Esophagus squamous epithelium (tissue), 4 donors: ENCODE measurements around the gene HOXA4.

Experiments
- CTCF ChIP-seq, 6 experiments: fragments of 450-650 bp in 4 of 6; fragments of 200-600 bp in 2 of 6; sonication (generic) in 2 of 6; IDR thresholded peaks; one replicate each; pipeline ENCODE4 v1.5.1; 2016 to 2019; ENCODE audit warnings: antibody characterized with exemption in 6 of 6, mild to moderate bottlenecking in 4 of 6, moderate library complexity in 4 of 6
- POLR2A ChIP-seq, 4 donors: fragments of 450-650 bp; IDR thresholded peaks; one replicate each; pipeline ENCODE4 v1.6.1; 2017; ENCODE audit warnings: antibody characterized with exemption in 4 of 4, mild to moderate bottlenecking in 4 of 4, moderate library complexity in 3 of 4

DNA sequence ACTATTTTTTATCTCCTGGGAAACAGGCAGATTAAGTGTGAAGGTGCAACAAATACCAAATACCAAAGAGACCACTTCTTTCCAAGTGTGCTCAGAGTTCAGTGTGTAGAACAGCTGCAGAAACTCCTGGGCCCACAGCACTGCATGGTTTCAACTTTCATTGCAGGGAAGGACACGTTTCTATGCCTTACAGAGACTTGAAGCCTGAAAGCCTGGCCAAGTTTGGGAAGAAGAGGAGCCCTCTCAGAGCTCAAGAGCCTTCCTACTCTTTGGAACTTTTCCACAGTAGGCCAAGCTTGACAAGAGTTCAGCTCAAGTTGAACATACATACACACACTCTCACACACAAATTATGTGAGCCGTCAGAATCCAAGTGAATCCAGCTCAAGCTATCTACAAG, 2.5 kb downstream of the HOXA4 start:
- TF ChIP-seq CTCF (IDR thresholded peaks at IDR 0.05) (no peak), POLR2A (IDR thresholded peaks at IDR 0.05) (no peak)
